WERI-Rb-1 (cell line): Measurements from ENCODE around the gene SERPINA3.

Experiments
- DNase-seq: peaks from one replicate; pipeline ENCODE4 v3.0.0-alpha.2; 2020
- H3K27ac ChIP-seq: fragments of 250-450 bp; sonication (Bioruptor Pico); 2 replicates; pipeline ENCODE4 v1.5.1; 2020; ENCODE audit warnings: mild to moderate bottlenecking, moderate library complexity
- H3K27me3 ChIP-seq: fragments of 250-450 bp; sonication (Bioruptor Pico); 2 replicates; pipeline ENCODE4 v1.5.1; 2021; ENCODE audit warnings: mild to moderate bottlenecking, low read depth, moderate library complexity; ENCODE audit not compliant: insufficient read depth, severe bottlenecking
- H3K36me3 ChIP-seq: fragments of 250-450 bp; sonication (Bioruptor Pico); 2 replicates; pipeline ENCODE4 v1.5.1; 2020; ENCODE audit warnings: mild to moderate bottlenecking, moderate library complexity
- H3K4me3 ChIP-seq: 2 replicates; pipeline ENCODE4 v1.5.1; 2011; ENCODE audit warnings: low read depth, mild to moderate bottlenecking, control low read depth, low read length
- H3K9me3 ChIP-seq: fragments of 250-450 bp; sonication (Bioruptor Pico); 2 replicates; pipeline ENCODE4 v1.5.1; 2021; ENCODE audit warnings: mild to moderate bottlenecking, moderate library complexity; ENCODE audit not compliant: severe bottlenecking
- TF ChIP-seq, protein P1 (sequence below): IDR thresholded peaks from 2 replicates; pipeline ENCODE4 v1.5.1; 2011; ENCODE audit warnings: low read depth, mild to moderate bottlenecking, control low read depth, inconsistent platforms, low read length

The SERPINA3 gene

DNA sequence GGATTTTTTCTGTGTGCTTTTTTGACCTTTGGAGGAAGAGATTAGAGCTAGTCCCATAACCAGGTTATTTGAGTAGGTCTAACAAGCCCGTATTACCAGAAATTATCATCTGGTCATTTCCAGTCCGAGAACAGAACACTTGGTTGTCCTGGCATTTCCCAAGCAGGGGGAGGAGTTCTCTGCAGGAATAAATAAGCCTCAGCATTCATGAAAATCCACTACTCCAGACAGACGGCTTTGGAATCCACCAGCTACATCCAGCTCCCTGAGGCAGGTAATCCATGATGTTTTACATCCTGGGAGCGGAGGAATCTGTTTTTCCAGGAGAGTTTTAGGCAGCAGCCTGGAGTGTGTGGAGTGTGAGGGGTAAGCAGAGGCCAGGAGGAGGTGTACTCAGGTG, at the start of gene SERPINA3:
TSS of gene SERPINA3 (plus strand) at position 218 of the 400 bp plus-strand sequence. CDS start 2,051 bp downstream, outside the sequence.
- DNase-seq: no peak
- Histone ChIP-seq H3K9me3 (peaks cover 6% of the 10 kb centered on the region), H3K4me3 (no peak within 1 kb of the TSS), H3K27ac (no peak within 1 kb of the TSS), H3K27me3 (no peaks in the 10 kb centered on the region), H3K36me3 (no peaks in the 10 kb centered on the region)
- TF ChIP-seq, protein P1, sequence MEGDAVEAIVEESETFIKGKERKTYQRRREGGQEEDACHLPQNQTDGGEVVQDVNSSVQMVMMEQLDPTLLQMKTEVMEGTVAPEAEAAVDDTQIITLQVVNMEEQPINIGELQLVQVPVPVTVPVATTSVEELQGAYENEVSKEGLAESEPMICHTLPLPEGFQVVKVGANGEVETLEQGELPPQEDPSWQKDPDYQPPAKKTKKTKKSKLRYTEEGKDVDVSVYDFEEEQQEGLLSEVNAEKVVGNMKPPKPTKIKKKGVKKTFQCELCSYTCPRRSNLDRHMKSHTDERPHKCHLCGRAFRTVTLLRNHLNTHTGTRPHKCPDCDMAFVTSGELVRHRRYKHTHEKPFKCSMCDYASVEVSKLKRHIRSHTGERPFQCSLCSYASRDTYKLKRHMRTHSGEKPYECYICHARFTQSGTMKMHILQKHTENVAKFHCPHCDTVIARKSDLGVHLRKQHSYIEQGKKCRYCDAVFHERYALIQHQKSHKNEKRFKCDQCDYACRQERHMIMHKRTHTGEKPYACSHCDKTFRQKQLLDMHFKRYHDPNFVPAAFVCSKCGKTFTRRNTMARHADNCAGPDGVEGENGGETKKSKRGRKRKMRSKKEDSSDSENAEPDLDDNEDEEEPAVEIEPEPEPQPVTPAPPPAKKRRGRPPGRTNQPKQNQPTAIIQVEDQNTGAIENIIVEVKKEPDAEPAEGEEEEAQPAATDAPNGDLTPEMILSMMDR: no peak

DNA sequence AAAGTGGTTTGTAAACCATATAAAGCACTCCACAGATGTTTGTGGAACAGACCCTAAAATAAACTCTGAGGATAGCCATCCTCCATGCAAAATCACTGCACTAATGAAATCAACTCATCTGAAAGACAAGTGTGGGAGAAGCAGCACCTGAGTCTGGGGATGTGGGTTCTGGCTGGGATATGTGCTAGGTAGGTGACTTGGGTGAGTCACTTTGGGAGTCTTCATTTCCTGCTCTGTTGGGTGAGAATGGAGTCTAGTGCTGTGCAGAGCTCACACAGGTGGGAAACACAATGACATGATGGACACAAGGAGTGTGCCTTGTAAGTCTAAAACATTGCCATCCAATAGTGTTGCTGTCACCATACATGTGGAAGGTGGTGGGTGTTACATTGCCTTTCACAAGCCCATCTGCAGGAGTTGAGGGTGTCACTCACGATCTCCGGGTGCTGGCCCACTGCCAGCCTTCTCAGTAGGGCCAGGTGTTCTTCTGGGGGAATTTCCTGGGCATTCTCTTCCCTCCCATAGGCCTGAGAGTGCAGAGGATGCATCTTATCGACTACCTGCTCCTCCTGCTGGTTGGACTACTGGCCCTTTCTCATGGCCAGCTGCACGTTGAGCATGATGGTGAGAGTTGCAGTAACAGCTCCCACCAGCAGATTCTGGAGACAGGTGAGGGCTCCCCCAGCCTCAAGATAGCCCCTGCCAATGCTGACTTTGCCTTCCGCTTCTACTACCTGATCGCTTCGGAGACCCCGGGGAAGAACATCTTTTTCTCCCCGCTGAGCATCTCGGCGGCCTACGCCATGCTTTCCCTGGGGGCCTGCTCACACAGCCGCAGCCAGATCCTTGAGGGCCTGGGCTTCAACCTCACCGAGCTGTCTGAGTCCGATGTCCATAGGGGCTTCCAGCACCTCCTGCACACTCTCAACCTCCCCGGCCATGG, 49.0 kb upstream of the SERPINA3 start:
- H3K27ac ChIP-seq: no peak overlapping the region
- H3K9me3 ChIP-seq: no peaks in the 10 kb centered on the region
- no peak overlapping the region for H3K4me3 ChIP-seq
- no peaks in the 10 kb centered on the region for H3K36me3 ChIP-seq
- DNase-seq: no peak
- TF ChIP-seq, protein P1: no peak
- H3K27me3 ChIP-seq: peaks cover 83% of the 10 kb centered on the region

DNA sequence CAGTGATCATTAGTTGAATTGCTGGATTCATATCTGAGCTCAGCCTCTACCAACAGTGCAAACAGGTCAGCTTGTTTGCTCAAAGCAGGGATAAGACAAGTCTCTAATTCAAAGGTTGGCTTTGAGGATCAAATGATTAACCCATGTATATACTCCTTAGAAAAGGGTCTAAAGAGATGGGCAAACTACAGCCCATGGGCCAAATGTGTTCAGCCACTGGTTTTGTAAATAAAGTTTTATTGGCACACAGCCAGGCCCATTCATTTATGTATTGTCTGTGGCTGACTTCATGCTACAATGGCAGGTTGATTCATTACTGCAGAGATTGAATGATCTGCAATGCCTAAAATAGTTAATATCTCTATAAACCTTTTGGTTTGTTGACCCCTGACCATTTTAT, 47.8 kb upstream of the SERPINA3 start:
- Histone ChIP-seq H3K27me3 (peaks cover 81% of the 10 kb centered on the region), H3K36me3 (no peaks in the 10 kb centered on the region), H3K4me3 (no peak overlapping the region), H3K27ac (no peak overlapping the region), H3K9me3 (no peaks in the 10 kb centered on the region)
- TF ChIP-seq, protein P1: no peak
- DNase-seq: no peak

DNA sequence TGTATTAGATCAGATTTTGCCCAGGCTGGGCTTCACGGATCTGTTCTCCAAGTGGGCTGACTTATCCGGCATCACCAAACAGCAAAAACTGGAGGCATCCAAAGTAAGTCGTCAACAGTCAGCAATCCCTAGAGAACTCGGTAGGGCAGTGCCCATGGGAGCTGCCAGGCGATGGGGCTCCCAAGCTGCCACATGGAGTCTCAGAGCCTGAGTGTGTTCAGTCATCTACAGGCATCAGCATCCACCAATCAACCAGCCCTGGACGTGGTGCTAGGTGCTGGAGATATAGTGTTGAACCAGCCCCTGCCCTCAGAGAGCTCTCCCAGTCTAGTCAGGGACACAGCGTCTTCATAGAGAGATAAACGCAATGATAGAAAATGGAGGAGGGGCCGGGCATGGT, 44.0 kb upstream of the SERPINA3 start:
- TF ChIP-seq, protein P1: no peak
- Histone ChIP-seq H3K27ac (no peak overlapping the region), H3K4me3 (no peak overlapping the region), H3K9me3 (no peaks in the 10 kb centered on the region), H3K36me3 (no peaks in the 10 kb centered on the region), H3K27me3 (peaks cover 79% of the 10 kb centered on the region)
- no peak for DNase-seq

DNA sequence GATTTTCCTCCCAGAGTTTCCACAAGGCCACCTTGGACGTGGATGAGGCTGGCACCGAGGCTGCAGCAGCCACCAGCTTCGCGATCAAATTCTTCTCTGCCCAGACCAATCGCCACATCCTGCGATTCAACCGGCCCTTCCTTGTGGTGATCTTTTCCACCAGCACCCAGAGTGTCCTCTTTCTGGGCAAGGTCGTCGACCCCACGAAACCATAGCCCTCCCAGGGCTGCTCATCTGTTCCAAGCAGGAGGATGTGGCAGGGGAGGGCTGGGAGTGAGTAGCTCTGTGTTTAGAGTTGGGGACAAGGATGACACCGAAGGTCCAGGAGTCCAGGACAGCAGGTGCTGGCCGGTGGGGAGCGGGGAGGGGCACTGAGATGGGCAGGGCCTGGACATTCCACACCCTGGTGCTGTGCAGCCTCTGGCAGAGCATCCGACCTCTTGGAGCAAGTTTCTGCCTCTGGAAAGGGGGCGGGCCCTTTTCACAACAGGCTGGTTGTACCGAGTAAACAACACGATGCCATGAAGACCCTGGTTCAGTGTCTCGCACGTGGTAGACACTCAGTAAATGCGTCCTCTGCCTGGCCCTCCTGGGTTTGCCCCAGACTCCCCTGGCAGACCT, 42.7 kb upstream of the SERPINA3 start:
- no peak for DNase-seq
- Histone ChIP-seq H3K27ac (no peak overlapping the region), H3K9me3 (no peaks in the 10 kb centered on the region), H3K4me3 (no peak overlapping the region), H3K27me3 (peaks cover 82% of the 10 kb centered on the region), H3K36me3 (no peaks in the 10 kb centered on the region)
- TF ChIP-seq, protein P1: no peak
